GM19372 (cell line): ENCODE measurements around the gene SYTL5.
"Not testable (repeated sequence)": the region's sequence is repeated elsewhere in the genome, so short reads cannot be mapped to it uniquely, and the experiment has no call there.

ENCODE experiments used
- ATAC-seq: cut with Tn5 transposase; IDR thresholded peaks from one replicate; pipeline ENCODE4 v1.9.1; 2021; ENCODE audit warnings: mild to moderate bottlenecking, low read depth, moderate library complexity; ENCODE audit not compliant: unreplicated experiment

The SYTL5 gene

GRCh38 chrX:38006291-38006690 lies at the start of gene SYTL5:
TSS of gene SYTL5 (plus strand) at chrX:38006553. CDS start at chrX:38033890, 27,337 bp downstream.
- no peak for ATAC-seq

GRCh38 chrX:37958525-37959211 lies 47.7 kb upstream of the SYTL5 start:
- no peak for ATAC-seq

DNA sequence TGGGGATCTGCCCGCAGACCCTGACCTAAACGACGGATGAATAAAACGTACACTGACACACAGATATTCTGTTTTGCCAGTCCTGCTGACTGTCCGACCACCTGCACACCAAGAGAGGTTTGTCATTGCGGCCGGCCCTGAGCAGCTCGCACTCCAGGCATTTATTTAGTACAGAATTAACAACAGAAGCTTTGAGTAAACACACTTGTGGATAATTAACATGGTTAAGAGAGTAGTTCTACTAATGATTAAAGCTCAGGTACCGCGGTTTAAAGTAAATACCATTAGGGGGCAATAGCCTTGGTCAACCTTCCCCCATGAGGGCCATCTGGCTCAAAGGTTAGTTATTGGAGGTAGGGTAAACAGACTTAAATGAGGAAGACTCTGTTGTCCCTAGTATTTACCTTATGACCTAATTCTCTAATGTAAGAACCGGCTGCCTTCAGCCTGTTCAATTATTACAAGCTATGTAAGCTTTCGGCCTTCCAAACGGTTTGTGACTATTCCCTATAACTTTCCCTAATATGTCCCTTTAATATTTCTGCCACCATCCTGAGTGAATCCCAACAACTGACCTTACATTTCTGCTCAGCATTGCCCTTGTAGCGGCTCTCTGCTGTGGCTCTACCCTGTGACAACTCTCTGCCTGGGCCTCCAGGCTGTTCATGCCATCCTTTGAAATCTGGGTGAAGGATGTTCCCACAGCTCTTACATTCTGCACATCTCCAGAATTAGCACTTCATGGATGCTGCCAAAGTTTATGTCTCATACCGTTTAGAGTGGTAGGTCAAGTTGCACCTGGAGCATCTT lies 46.9 kb upstream of the SYTL5 start:
- no peak for ATAC-seq

DNA sequence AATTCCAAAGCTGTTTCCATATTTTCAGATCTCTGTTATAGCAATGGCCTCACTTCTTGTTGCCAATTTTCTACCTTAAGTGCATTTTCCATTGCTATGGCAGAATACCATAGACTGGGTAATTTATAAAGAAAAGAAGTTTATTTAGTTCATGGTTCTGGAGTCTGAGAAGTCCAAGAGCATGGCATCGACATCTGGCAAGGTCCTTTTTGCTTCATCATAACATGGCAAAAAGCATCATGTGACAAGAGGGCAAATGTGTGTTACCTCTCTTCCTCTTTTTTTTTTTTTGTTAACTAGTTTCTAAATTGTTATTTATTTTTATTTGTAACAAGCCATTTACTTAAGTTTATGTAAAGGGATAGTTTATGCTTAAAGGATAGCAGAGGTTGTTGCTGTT lies 45.2 kb upstream of the SYTL5 start:
- ATAC-seq: no peak

DNA sequence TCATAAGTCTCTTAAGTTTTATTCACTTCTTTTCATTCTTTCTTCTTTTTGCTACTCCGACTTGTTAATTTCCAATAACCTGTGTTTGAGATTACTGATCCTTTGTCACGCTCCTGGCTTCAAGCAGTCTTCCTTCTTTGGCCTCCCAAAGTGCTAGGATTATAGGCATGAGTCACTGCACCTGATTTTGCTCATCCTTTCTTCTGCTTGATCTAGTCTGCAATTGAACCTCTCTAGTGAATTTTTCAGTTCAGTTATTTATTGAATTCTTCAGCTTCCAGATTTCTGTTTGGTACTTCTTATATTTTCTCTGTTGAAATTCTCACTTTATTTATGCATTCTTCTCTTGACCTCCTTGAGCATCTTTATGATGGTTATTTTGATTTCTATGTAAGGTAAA lies 38.6 kb upstream of the SYTL5 start:
- no peak for ATAC-seq

GRCh38 chrX:37975421-37975820 lies 30.9 kb upstream of the SYTL5 start:
- no peak for ATAC-seq

DNA sequence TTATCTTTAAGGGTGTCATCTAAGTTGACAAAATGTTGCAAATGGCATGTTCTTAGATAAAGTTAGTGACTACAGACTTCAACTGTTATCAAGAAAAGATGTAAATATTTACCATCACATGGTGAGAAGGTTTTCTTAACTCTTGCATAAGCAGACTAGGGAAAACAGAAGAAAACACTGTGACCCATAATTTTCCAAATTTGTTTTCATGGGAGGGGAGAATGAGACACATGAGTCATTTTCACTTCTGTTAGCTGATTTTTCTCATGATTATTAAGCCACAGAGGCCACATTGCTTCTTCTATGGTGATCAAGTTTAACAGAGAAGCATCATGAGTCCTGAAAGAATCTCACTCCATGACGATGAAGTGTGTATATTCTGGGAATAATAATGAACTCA lies 30.2 kb upstream of the SYTL5 start:
- ATAC-seq: no peak

DNA sequence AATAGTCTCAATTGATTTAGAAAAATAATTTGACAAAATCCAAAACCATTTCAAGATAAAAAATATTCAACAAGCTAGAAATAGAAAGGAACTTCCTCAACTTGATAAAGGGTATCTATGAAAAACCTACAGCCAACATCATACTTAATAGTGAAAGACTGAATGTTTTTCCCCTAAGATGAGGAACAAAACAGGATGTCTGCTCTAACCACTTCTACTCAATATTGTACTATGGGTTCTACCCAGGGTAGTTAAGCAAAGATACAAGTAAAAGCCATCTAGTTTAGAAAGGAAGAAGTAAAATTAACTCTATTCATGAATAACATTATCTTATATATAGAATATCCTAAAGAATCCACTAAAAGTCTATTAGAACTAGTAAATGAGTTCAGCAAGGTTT lies 21.5 kb upstream of the SYTL5 start:
- no peak for ATAC-seq

DNA sequence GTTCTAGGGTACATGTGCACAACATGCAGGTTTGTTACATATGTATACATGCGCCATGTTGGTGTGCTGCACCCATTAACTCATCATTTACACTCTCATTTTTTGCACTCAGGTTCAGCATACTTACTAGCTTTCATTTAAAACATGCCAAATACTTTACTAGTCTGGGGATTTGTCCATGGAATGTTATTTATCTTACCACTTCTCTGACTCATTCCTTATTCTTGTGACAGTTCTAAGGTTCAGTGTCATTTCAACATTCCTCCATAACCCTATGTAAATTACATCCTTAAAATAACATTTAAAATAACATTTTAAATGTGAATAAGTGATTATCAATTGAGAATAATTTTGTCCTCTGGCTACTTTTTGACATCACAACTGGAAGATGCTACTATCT lies 19.5 kb upstream of the SYTL5 start:
- ATAC-seq: no peak

GRCh38 chrX:37989304-37989703 lies 17.0 kb upstream of the SYTL5 start:
- ATAC-seq: no peak

DNA sequence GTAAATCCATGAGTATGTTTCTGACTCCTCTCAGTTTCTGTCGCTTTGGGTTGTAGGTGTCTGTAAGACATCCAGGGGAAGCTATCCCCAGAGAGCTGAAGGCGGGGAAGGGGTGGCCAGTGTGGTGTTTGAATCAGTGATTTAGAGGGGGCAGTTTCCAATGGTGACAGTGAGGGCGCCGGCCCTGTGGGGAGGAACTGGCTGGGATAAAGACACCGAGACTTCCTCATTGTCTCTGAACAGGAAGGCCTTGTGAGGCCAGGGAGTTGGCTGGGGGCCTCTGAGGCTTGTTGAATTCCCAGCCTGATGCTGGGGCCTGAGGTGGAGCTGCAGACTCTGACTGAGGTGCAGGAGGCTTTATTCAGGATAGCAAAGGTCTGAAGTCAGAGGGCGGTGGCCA lies 15.1 kb upstream of the SYTL5 start:
- ATAC-seq: not testable (repeated sequence)

DNA sequence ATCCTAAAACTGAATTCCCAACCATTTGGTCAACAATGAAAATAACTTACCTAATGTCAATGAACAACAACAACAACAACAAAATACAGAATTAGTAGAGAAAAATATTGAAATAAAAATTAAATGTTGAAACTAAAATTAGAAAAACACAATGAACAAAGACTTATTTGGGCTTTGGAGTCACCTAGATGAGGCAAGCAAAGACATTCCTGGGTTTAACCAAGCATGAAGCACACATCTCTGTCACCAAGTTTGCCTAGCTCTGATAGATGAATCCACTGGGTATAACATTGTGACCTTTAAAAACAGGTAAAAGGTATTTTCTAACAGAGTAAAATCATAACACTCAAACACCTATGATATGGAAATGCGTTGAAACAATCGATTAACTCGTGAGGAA lies 13.2 kb upstream of the SYTL5 start:
- ATAC-seq: no peak

- ATAC-seq: no peak
Observed at GRCh38 chrX:37993837-37994619, 12.3 kb upstream of the SYTL5 start.

DNA sequence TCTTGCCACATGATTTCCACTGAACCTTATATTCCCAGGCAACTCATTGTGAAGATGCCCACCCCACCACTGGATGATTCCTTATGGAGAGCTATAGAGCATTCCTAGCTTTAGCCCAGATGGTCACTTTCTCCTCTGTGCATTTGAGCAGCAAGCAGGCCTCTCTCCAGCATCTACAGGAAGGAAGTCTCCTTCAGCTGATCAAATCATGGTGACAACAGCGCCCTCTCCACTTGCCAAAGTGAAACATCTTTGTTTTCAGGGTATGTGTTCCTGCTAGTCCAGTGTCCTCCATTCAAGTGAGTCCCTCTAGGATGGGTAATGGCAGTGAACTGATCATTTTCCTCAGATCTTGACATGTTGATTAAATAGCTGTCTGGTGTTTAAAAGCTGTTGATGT lies 10.9 kb upstream of the SYTL5 start:
- ATAC-seq: no peak

GRCh38 chrX:37997096-37997495 lies 9.3 kb upstream of the SYTL5 start:
- no peak for ATAC-seq

DNA sequence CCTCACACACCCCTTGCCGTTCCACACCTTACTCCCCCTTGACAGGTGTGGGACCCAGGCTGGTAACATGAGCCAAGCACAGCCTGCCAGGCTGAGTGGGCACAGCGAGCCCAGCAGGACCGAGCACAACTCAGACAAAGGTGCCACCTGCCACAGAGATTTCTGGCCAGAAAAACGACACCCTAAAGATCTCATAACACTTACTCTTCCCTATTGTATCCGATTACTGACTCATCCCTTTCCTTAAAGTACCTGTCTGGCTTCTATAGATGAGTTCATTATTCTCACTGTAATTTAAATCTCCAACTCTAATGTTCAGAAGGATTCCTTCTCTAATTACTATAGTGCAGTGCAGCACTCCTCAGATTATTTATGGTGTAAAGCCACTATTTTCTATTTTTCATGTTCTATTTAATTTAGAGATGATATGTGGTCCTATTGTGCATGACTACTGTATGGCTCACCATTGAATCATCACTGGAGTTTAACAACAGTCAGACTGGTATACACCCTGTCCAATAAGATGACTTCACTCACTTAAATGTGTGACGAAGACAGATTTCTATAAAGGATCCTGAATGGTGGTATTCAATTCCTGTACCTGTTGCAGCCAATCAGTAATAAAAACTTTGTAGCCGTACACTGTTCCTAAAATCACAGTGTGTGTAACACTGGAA lies 7.6 kb upstream of the SYTL5 start:
- ATAC-seq: no peak

DNA sequence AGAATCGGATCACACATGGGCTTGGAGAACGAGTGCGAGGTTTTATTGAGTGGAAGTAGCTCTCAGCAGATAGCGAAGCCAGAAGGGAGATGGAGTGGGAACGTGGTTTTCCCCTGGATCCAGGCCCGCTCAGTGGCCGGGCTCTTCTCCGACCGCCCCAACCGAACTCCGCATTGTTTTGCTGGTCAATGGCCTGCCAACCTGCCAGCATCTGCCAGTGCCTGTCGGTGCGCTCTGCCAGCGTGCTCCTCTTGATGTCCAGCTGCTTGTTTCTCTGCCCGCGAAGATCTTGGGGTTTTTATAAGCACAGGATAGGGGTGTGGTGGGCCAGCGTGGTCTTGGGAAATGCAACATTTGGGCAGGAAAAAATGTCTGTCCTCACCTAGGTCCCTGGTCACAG lies 5.6 kb upstream of the SYTL5 start:
- ATAC-seq: no peak

GRCh38 chrX:38004046-38004445 lies 2.3 kb upstream of the SYTL5 start:
- no peak for ATAC-seq

DNA sequence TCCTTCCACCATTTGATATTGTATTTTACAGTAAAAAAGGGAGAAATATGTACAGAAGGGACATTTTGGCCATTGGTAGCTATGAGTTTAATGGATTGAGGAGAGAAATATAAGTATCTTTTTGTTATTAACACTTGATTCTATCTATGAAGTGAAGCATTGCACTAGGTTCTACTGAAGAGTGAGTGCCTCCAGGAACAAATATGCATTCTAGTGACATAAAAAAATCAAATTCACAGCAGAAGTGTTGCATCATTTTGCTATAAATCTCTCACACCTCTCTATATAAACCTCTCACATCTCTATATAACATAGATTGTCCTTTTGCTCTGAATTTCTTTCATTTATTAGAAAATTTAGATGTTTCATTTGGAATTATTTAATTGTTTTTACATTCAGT lies 425 bp downstream of the SYTL5 start:
- ATAC-seq: no peak

GRCh38 chrX:38008658-38009057 lies 2.3 kb downstream of the SYTL5 start:
- no peak for ATAC-seq

DNA sequence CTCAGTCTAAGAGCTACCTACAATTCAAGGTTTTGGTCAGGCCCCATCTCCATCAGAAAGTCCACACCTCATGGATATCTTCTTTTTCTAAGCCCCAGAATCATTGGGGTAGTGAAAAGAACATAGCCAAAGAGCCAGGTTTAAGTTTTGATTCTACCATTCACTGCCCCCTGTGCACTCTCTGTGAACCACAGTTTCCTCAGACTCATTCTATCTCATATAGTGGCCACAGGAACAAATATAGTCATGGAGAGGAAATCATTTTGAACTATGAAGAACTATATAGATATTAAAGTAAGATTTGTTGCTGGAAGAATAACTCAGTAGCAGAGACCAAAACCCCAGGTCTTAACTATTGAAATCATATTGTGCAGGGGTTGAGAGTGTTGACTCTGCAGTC lies 3.3 kb downstream of the SYTL5 start:
- no peak for ATAC-seq
